Common myeloid progenitor, CD34-positive (primary cell): ENCODE results near the gene CPNE4.

Experiments
- CTCF ChIA-PET: fragments of 350-600 bp; sonication (Branson Sonifier 250); formaldehyde crosslinking; loops from one replicate; lab custom pipeline; 2021; ENCODE audit warnings: antibody characterized with exemption; lab: Charles Lee
- POLR2A ChIA-PET: fragments of 350-600 bp; sonication (Branson Sonifier 250); formaldehyde crosslinking; loops from one replicate; lab custom pipeline; 2021; ENCODE audit warnings: antibody characterized with exemption; lab: Charles Lee
- DNase-seq, 3 donors: peaks; one replicate each; pipeline versions ENCODE4 v3.0.0 to v3.0.0-alpha.2; 2013
- H3K27ac ChIP-seq, 2 experiments: 1 replicate in 1 of 2; 2 replicates in 1 of 2; pipeline ENCODE4 v1.7.0; 2013; ENCODE audit warnings: inconsistent platforms in 2 of 2, low read length in 2 of 2, mild to moderate bottlenecking in 2 of 2, low read depth in 1 of 2, moderate library complexity in 1 of 2; ENCODE audit not compliant: severe bottlenecking in 2 of 2, insufficient read depth in 1 of 2, poor library complexity in 1 of 2
- H3K27me3 ChIP-seq, 5 experiments: replicated peaks in 2 of 5; 1 replicate in 3 of 5; 2 replicates in 2 of 5; pipeline versions ENCODE4 v1.6.1 to v1.7.0; 2013; ENCODE audit warnings: low read length in 4 of 5, mild to moderate bottlenecking in 2 of 5, moderate library complexity in 2 of 5, inconsistent platforms in 1 of 5; ENCODE audit not compliant: insufficient read depth in 5 of 5, control insufficient read depth in 4 of 5
- H3K36me3 ChIP-seq, 4 experiments: 1 replicate in 2 of 4; 2 replicates in 2 of 4; pipeline versions ENCODE4 v1.6.1 to v1.7.0; 2013; ENCODE audit warnings: low read length in 3 of 4, control low read depth in 1 of 4, mild to moderate bottlenecking in 1 of 4; ENCODE audit not compliant: control insufficient read depth in 4 of 4, insufficient read depth in 4 of 4
- H3K4me1 ChIP-seq, 4 experiments: 1 replicate in 3 of 4; 2 replicates in 1 of 4; pipeline versions ENCODE4 v1.6.1 to v1.7.1; 2013; ENCODE audit warnings: low read length in 3 of 4, mild to moderate bottlenecking in 3 of 4, control low read depth in 1 of 4, inconsistent platforms in 1 of 4, moderate library complexity in 1 of 4; ENCODE audit not compliant: control insufficient read depth in 4 of 4, insufficient read depth in 4 of 4; ENCODE audit errors: control extremely low read depth in 1 of 4
- H3K4me3 ChIP-seq, 7 experiments: 1 replicate in 4 of 7; 2 replicates in 3 of 7; pipeline versions ENCODE4 v1.5.1 to v1.7.0; 2013; ENCODE audit warnings: mild to moderate bottlenecking in 7 of 7, low read length in 6 of 7, moderate library complexity in 6 of 7, inconsistent platforms in 2 of 7, low read depth in 2 of 7, control low read depth in 1 of 7; ENCODE audit not compliant: insufficient read depth in 4 of 7, control insufficient read depth in 1 of 7; ENCODE audit errors: extremely low read depth in 1 of 7
- H3K9me3 ChIP-seq, 5 experiments: 1 replicate in 4 of 5; 2 replicates in 1 of 5; pipeline versions ENCODE4 v1.6.1 to v1.7.1; 2013; ENCODE audit warnings: low read length in 4 of 5, mild to moderate bottlenecking in 2 of 5, inconsistent platforms in 1 of 5, low read depth in 1 of 5, moderate library complexity in 1 of 5; ENCODE audit not compliant: control insufficient read depth in 4 of 5, insufficient read depth in 2 of 5; ENCODE audit errors: control extremely low read depth in 1 of 5
- WGBS: methylation state at CpG from one replicate; pipeline ENCODE4 v1.1.5; 2013; ENCODE audit not compliant: insufficient coverage; 5-methylcytosine and 5-hydroxymethylcytosine counted together

Gene CPNE4

GRCh38 chr3:131802029-131802428, 232.8 kb downstream of the CPNE4 start:
- POLR2A ChIA-PET = no interaction called here
- CTCF ChIA-PET = interaction anchor here (1.1 kb wide), 1 partner anchor 18 kb away, joined by 3 read pairs; no protein-coding TSS in a partner anchor
- Histone ChIP-seq H3K36me3 (no peaks in the 10 kb centered on the region), H3K9me3 (no peaks in the 10 kb centered on the region), H3K27me3 (no peaks in the 10 kb centered on the region), H3K4me1 (peaks cover 1 to 13% (median 6%) of the 10 kb centered on the region in 4 experiments), H3K4me3 (no peak overlapping the region), H3K27ac (no peak overlapping the region)
- WGBS = 57% methylated on average over 1 of the region's 3 CpGs
- DNase-seq = no peak

DNA sequence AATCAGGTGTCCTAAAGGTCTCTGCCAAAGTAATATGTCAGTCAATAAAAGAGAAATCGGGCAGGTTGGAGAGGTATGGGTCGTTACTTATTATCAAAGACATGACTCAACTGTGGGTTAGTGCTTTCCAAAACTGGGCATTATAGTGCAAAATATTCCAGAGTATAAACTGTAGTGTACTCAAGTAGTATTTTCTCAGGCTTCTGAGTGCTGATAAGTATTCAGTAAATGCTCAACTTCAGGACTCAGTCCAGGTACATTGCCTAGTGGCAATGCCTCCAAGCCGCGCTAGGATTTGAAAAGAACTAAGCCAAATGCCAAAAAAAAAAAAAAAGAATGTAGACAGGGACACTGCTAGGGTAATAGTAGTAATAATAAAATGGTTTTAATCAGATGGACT, 233.2 kb downstream of the CPNE4 start:
- DNase-seq = no peak
- Histone ChIP-seq H3K4me3 (no peak overlapping the region), H3K4me1 (peaks cover 5 to 13% (median 8%) of the 10 kb centered on the region in 4 experiments), H3K9me3 (no peaks in the 10 kb centered on the region), H3K27ac (no peak overlapping the region), H3K36me3 (no peaks in the 10 kb centered on the region), H3K27me3 (no peaks in the 10 kb centered on the region)
- 100% methylated on average over 1 of the region's 4 CpGs for WGBS
- POLR2A ChIA-PET = no interaction called here
- CTCF ChIA-PET = no interaction called here

GRCh38 chr3:131797776-131798175, 237.0 kb downstream of the CPNE4 start:
- peaks cover 16 to 28% (median 24%) of the 10 kb centered on the region in 4 experiments for H3K4me1 ChIP-seq
- no peak overlapping the region for H3K4me3 ChIP-seq
- CTCF ChIA-PET = interaction anchor here (1.7 kb wide), 1 partner anchor 232 kb away, joined by 8 read pairs; no protein-coding TSS in a partner anchor
- no peak overlapping the region for H3K27ac ChIP-seq
- no peaks in the 10 kb centered on the region for H3K9me3 ChIP-seq
- POLR2A ChIA-PET = no interaction called here
- no peaks in the 10 kb centered on the region for H3K27me3 ChIP-seq
- peak in 1 of 3 donors; percentile 19 for DNase-seq
- WGBS = 100% methylated on average over 1 of the region's 1 CpG
- no peaks in the 10 kb centered on the region for H3K36me3 ChIP-seq

- Histone ChIP-seq H3K9me3 (no peaks in the 10 kb centered on the region), H3K36me3 (no peaks in the 10 kb centered on the region), H3K27ac (no peak overlapping the region), H3K27me3 (no peaks in the 10 kb centered on the region), H3K4me3 (no peak overlapping the region), H3K4me1 (peaks cover 16 to 28% (median 24%) of the 10 kb centered on the region in 4 experiments)
- CTCF ChIA-PET = interaction anchor here (1.3 to 3.8 kb wide), 4 partner anchors 10 to 247 kb away, joined by 3 to 20 read pairs (median 6); no protein-coding TSS in a partner anchor
- 6% methylated on average over 3 of the region's 4 CpGs for WGBS
- peak; percentile 55 to 92 (median 88) for DNase-seq
- POLR2A ChIA-PET = no interaction called here
Measured at GRCh38 chr3:131796558-131797198, 238.1 kb downstream of the CPNE4 start.

DNA sequence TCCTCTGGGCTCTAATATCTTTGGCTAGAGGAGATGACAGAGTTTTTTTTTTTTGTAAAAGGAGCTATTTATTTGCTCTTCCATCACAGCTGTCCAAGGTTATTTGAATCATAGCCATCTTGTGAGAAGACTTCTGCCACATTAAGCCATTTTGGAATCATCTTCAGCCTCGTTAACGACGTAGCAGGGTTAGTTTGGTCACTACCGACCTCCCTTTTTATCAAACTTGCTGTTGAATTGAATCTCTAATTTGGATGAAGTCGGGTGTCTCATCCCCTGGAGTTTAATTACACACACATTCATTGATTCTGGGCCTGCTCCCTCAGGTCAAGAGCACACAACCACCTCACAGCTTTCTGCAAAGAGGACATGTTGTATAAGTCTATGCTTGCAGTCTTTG, 238.7 kb downstream of the CPNE4 start:
- Histone ChIP-seq H3K27me3 (no peaks in the 10 kb centered on the region), H3K36me3 (no peaks in the 10 kb centered on the region), H3K4me1 (peaks cover 16 to 30% (median 25%) of the 10 kb centered on the region in 4 experiments), H3K27ac (no peak overlapping the region), H3K9me3 (no peaks in the 10 kb centered on the region), H3K4me3 (no peak overlapping the region)
- CTCF ChIA-PET = interaction anchor here (0.6 to 3.8 kb wide), 9 partner anchors 10 to 414 kb away, joined by 3 to 20 read pairs (median 4); partner anchors contain the start of genes CPNE4 and NUDT16
- WGBS = 90% methylated on average over 4 of the region's 5 CpGs
- DNase-seq = no peak
- POLR2A ChIA-PET = no interaction called here

GRCh38 chr3:131795390-131796090, 239.3 kb downstream of the CPNE4 start:
- 25% methylated on average over 2 of the region's 3 CpGs for WGBS
- Histone ChIP-seq H3K27ac (no peak overlapping the region), H3K36me3 (no peaks in the 10 kb centered on the region), H3K27me3 (no peaks in the 10 kb centered on the region), H3K9me3 (no peaks in the 10 kb centered on the region), H3K4me3 (peak overlapping the region in 1 of 7 experiments; percentile 24), H3K4me1 (peaks cover 16 to 30% (median 25%) of the 10 kb centered on the region in 4 experiments)
- POLR2A ChIA-PET = no interaction called here
- DNase-seq = peak; percentile 64 to 88 (median 82)
- CTCF ChIA-PET = interaction anchor here (0.6 to 3.8 kb wide), 15 partner anchors 11 to 621 kb away, joined by 3 to 20 read pairs (median 3); partner anchors contain the start of genes CPNE4 and NUDT16
